GM21576 (cell line): ENCODE measurements around the gene HTR3A.

Experiments
- ATAC-seq: cut with Tn5 transposase; IDR thresholded peaks from one replicate; pipeline ENCODE4 v1.9.1; 2021; ENCODE audit warnings: mild to moderate bottlenecking, moderate library complexity; ENCODE audit not compliant: unreplicated experiment

HTR3A gene

GRCh38 chr11:114016986-114017385 lies 42.1 kb downstream of the HTR3A start:
- ATAC-seq = no peak

DNA sequence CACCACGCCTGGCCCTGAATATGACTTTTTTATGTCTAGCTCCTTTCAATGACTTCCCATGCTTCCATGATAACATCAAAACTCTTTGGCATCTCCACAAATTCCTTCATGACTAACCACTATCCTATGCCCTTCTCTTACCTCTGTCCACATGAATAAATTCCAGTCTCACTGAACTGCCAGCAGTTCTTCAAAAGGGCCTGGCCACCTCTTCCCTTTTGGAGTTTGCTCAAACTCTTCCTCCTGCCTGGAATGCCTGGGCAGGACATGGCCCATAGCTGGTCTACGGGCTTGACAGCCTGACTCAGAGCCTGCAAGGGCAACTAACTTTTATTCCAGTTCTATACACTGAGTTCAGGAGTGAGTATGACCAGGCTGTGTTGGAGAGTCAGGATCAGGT lies 42.8 kb downstream of the HTR3A start:
- no peak for ATAC-seq

DNA sequence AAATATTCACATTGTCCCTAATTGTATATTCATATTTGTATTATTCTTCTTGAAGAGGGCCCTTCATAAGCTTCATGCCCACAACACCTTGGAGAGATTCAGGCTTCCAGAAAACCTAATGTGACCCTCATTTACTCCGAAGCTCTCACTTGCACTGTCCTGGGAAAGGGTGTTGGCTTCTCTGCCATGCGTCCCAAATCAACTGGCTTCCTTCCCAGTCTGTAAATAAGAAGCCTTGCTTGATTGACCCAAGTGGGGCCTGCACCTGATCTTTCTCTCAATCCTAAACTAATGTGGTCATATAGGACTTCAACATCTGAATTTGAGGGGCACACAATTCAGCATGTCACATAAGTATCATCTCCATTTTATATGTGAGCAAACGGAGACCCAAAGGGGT lies 44.1 kb downstream of the HTR3A start:
- no peak for ATAC-seq

DNA sequence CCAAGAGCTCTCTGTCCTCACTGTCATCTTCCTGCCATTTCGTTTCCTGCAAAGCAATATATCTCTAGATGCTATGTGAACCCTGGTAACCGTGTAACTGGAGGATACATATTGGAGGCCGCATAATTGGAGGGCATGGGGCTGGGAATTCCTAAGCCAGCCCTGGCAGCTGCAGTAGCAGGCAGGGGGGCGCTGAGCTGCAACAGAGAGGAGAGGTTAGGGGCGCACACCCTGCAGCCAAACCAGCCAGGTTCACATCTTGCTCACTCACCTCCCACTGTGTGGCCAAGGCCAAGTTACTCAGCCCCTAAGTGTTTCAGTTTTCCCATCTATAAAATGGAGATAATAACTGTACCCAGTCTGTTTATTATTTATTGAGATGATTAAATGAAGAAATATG lies 44.7 kb downstream of the HTR3A start:
- no peak for ATAC-seq

GRCh38 chr11:114025329-114025907 lies 50.5 kb downstream of the HTR3A start:
- no peak for ATAC-seq

GRCh38 chr11:114026355-114026754 lies 51.4 kb downstream of the HTR3A start:
- no peak for ATAC-seq

- no peak for ATAC-seq
These were observed 52.5 kb downstream of the HTR3A start for GRCh38 chr11:114027391-114027790.

DNA sequence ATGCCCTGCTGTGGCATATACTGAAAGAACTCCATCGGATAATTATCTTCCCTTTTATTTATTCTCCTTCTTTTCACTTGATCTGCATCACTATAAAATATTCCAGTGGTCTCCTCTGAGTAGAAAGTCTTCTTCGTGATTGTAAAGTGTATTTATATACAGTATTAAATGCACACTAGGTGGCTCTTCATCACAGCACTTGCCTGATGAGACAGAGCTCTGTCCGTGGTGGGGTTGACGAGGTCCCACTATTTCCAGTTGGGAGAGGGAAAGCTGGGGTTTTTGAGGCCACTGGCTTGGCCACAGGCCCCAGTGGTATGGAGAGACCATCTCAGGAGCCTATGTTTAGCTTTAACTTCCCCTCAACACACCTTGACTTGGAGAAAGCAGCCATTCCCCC lies 53.0 kb downstream of the HTR3A start:
- no peak for ATAC-seq

DNA sequence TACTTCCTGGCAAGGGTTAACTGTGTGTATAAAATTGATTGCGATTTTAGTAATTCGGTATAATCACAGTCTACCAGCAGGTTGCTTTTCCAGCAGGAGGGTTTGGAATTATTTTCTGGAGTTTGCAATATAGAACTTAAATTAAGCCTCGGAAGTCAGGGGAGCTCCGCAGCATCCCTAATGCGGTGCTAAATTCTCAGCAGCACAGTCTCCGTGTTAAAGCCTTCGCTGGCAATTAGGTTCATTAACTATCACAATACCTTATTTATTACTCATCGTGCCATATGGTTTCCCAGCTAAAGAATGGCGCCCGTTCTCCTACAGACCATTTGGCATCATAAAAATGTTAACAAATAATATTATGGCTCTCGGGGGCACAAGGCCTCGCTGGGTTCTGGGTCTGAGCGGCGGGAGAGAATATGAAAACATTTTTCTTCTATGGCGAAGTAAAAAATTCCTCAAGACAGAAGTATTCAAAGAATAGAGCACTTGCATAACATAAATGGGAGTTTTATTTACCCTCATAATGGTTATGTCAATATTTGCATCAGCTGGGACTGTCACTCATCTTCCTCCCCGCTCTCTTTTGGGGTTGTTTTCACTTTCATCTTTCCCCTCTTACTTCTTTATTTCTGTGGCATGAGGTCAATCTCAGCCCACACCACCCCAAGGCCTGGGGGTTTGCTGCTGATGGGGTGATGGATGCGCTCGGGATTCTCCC lies 56.5 kb downstream of the HTR3A start:
- no peak for ATAC-seq

DNA sequence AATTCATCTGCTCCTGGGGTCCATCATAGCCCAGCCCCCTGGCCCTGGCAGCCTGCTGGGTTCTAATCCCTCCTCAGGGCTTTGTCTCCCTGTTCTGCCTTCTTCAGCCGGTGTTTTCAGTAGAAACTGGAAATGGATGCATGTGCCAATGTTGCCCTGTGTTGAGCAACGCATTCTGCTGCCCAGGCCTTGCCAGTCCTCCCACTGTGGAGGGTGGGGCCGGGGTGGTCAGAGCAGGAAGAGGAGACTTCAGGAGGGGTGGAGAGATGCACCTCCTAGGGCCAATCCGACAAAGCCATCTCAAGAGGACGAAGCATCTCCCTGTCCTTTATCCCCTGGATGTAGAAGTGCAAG lies 57.0 kb downstream of the HTR3A start:
- ATAC-seq = no peak

DNA sequence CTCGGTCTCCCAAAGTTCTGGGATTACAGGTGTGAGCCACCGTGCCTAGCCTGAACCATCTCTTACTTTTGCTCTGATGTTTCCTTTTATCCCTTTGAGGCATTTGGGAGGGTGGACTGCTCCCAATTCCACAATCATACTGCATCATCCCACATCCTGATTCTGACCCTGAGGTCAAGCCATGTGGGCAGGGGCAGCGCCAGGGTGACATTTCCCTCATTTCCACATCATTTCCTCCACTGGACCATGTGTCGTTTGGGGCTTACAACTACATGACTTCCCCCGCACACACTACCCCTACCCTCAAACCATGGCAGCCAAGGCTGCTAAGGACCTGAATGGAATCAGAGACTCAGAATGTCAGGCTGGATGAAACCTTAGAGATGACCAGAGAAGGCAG lies 58.2 kb downstream of the HTR3A start:
- ATAC-seq = no peak

DNA sequence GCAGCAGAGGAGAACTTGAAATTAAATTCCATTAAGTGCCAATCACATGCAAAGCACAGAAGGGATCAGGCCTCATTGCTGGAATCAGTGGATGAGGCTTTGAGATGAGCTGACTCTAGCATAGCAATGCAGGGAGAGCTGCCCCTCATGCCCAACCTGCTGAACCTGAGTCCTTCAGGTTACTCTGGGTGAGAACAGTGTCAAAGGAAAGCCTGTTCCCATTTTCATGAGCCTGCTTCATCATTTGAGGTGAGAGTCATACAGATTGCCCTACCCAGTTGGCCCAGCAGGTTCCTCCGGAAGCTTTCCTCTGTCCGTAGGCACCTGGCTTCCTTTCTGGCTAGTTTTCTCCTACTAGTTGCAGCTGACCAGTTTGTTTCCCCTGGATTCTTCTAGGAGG lies 58.7 kb downstream of the HTR3A start:
- ATAC-seq = no peak

DNA sequence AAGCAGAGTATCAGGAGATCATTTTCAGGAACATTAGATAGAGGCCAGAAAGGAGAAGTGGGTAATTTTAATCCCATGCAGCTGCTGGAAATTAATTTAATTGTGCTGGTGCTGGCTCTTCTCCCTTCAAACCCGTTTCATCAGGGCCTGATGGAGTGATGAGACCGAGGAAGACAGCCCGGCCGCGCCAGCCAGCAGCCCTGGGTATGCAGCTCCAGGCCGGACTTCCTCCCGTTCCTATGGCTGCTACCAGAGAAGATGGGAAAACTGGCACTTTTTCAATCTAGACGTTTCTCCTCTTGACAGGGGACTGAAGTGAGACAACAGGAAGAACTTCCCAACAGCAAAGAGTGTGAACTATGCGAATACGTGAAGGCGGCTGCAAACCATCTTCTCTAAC lies 60.0 kb downstream of the HTR3A start:
- ATAC-seq = no peak

DNA sequence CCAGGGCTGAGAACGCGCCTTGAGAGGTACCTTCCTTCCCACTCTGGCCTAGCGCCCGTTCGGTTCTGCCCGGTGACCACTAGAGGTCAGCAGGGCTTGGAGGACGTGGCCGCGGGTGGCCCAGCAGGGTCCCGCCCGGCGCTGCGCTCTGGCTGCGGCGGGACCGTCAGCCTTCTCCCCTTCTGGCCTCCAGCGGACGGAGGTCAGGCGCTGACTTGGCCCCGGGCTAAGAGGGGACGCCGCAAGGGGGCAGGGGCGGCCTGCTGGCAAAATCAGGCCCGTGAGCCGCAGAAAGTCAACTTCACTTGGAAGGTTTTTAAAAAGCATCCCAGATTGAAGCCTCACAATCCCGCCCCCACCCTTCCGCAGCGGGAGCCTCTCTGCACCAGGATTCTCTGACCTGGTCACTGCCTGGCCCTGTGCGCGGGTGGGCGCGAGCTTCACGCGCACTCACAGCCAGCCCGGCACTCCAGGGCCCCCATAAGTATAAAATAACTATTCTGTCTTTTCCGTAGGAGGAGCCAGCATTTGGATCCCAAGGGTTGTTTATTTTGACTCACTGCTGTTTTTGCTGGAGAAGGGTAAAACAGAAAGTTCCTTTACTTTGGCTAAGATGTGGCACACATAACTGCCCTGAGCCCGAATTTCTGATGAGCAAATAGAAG lies 61.4 kb downstream of the HTR3A start:
- ATAC-seq = no peak

DNA sequence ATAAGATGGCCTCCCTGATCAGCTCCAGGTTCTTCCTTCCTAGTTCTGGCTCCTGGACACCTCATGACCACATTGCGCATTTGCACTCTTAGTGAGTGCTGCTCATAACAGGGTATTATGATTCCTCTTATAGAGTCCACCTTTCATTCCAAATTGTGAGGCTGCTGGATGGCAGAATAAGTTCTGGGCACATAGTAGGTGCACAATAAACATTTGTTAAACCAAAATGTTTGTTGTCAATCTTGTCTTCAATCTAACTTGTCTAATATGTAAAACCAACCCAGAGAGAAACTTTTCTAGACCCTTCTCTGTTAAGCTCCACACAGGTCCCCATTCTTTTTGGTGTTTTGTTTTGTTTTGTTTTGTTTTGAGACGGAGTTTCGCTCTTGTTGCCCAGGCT lies 62.0 kb downstream of the HTR3A start:
- no peak for ATAC-seq

- ATAC-seq = no peak
These were observed 64.6 kb downstream of the HTR3A start for GRCh38 chr11:114039551-114039950.
